ENCODE results near the gene SLC34A1.

Gene SLC34A1

GRCh38 chr5:177402271-177403043, 18.2 kb downstream of the SLC34A1 start:
- peaks cover 42% of the 10 kb centered on the region for H3K4me1 ChIP-seq (ENCODE audit: control insufficient read depth, insufficient read depth, low read length)
- H3K4me3 ChIP-seq (ENCODE audit: low read length in 2 of 2) = peak overlapping the region in 1 of 2 donors; percentile 8
- no peak overlapping the region for H3K27ac ChIP-seq (ENCODE audit: low read length)
- no peaks in the 10 kb centered on the region for H3K9me3 ChIP-seq (ENCODE audit: control insufficient read depth in 2 of 2, low read length in 2 of 2)
- no peaks in the 10 kb centered on the region for H3K36me3 ChIP-seq (ENCODE audit: control insufficient read depth in 2 of 2, insufficient read depth in 2 of 2, low read length in 2 of 2)
- H3K9ac ChIP-seq (ENCODE audit: low read length in 2 of 2) = no peak overlapping the region
- H3K27me3 ChIP-seq (ENCODE audit: control insufficient read depth in 1 of 2, insufficient read depth in 2 of 2, low read length in 2 of 2) = peaks cover 67 to 84% of the 10 kb centered on the region in 2 donors

GRCh38 chr5:177403102-177403791, 19.0 kb downstream of the SLC34A1 start:
- Histone ChIP-seq H3K27ac (ENCODE audit: low read length) (no peak overlapping the region), H3K9ac (ENCODE audit: low read length in 2 of 2) (no peak overlapping the region), H3K9me3 (ENCODE audit: control insufficient read depth in 2 of 2, low read length in 2 of 2) (no peaks in the 10 kb centered on the region), H3K36me3 (ENCODE audit: control insufficient read depth in 2 of 2, insufficient read depth in 2 of 2, low read length in 2 of 2) (no peaks in the 10 kb centered on the region), H3K27me3 (ENCODE audit: control insufficient read depth in 1 of 2, insufficient read depth in 2 of 2, low read length in 2 of 2) (peaks cover 60 to 77% of the 10 kb centered on the region in 2 donors), H3K4me1 (ENCODE audit: control insufficient read depth, insufficient read depth, low read length) (peaks cover 42% of the 10 kb centered on the region), H3K4me3 (ENCODE audit: low read length in 2 of 2) (peak overlapping the region; percentile 38 to 74)

GRCh38 chr5:177403792-177404640, 19.8 kb downstream of the SLC34A1 start:
- H3K9me3 ChIP-seq (ENCODE audit: control insufficient read depth in 2 of 2, low read length in 2 of 2) = no peaks in the 10 kb centered on the region
- no peaks in the 10 kb centered on the region for H3K36me3 ChIP-seq (ENCODE audit: control insufficient read depth in 2 of 2, insufficient read depth in 2 of 2, low read length in 2 of 2)
- peaks cover 42% of the 10 kb centered on the region for H3K4me1 ChIP-seq (ENCODE audit: control insufficient read depth, insufficient read depth, low read length)
- H3K27me3 ChIP-seq (ENCODE audit: control insufficient read depth in 1 of 2, insufficient read depth in 2 of 2, low read length in 2 of 2) = peaks cover 53 to 69% of the 10 kb centered on the region in 2 donors
- peak overlapping the region in 1 of 2 donors; percentile 4 for H3K9ac ChIP-seq (ENCODE audit: low read length in 2 of 2)
- H3K27ac ChIP-seq (ENCODE audit: low read length) = no peak overlapping the region
- peak overlapping the region; percentile 48 to 74 for H3K4me3 ChIP-seq (ENCODE audit: low read length in 2 of 2)

GRCh38 chr5:177404641-177405179, 20.5 kb downstream of the SLC34A1 start:
- H3K27ac ChIP-seq (ENCODE audit: low read length) = no peak overlapping the region
- peaks cover 40% of the 10 kb centered on the region for H3K4me1 ChIP-seq (ENCODE audit: control insufficient read depth, insufficient read depth, low read length)
- H3K4me3 ChIP-seq (ENCODE audit: low read length in 2 of 2) = peak overlapping the region; percentile 48 to 74
- H3K9ac ChIP-seq (ENCODE audit: low read length in 2 of 2) = peak overlapping the region in 1 of 2 donors; percentile 4
- peaks cover 51 to 62% of the 10 kb centered on the region in 2 donors for H3K27me3 ChIP-seq (ENCODE audit: control insufficient read depth in 1 of 2, insufficient read depth in 2 of 2, low read length in 2 of 2)
- no peaks in the 10 kb centered on the region for H3K36me3 ChIP-seq (ENCODE audit: control insufficient read depth in 2 of 2, insufficient read depth in 2 of 2, low read length in 2 of 2)
- H3K9me3 ChIP-seq (ENCODE audit: control insufficient read depth in 2 of 2, low read length in 2 of 2) = no peaks in the 10 kb centered on the region

- Histone ChIP-seq H3K9me3 (ENCODE audit: control insufficient read depth in 2 of 2, low read length in 2 of 2) (no peaks in the 10 kb centered on the region), H3K36me3 (ENCODE audit: control insufficient read depth in 2 of 2, insufficient read depth in 2 of 2, low read length in 2 of 2) (no peaks in the 10 kb centered on the region), H3K4me3 (ENCODE audit: low read length in 2 of 2) (no peak overlapping the region), H3K9ac (ENCODE audit: low read length in 2 of 2) (no peak overlapping the region), H3K4me1 (ENCODE audit: control insufficient read depth, insufficient read depth, low read length) (peaks cover 34% of the 10 kb centered on the region), H3K27ac (ENCODE audit: low read length) (no peak overlapping the region), H3K27me3 (ENCODE audit: control insufficient read depth in 1 of 2, insufficient read depth in 2 of 2, low read length in 2 of 2) (peaks cover 48 to 56% of the 10 kb centered on the region in 2 donors)
Observed at GRCh38 chr5:177405312-177405711, 21.1 kb downstream of the SLC34A1 start.

GRCh38 chr5:177405805-177406204, 21.6 kb downstream of the SLC34A1 start:
- Histone ChIP-seq H3K36me3 (ENCODE audit: control insufficient read depth in 2 of 2, insufficient read depth in 2 of 2, low read length in 2 of 2) (no peaks in the 10 kb centered on the region), H3K9ac (ENCODE audit: low read length in 2 of 2) (no peak overlapping the region), H3K27ac (ENCODE audit: low read length) (no peak overlapping the region), H3K4me1 (ENCODE audit: control insufficient read depth, insufficient read depth, low read length) (peaks cover 31% of the 10 kb centered on the region), H3K4me3 (ENCODE audit: low read length in 2 of 2) (no peak overlapping the region), H3K9me3 (ENCODE audit: control insufficient read depth in 2 of 2, low read length in 2 of 2) (no peaks in the 10 kb centered on the region), H3K27me3 (ENCODE audit: control insufficient read depth in 1 of 2, insufficient read depth in 2 of 2, low read length in 2 of 2) (peaks cover 44 to 51% of the 10 kb centered on the region in 2 donors)

GRCh38 chr5:177409043-177409801, 25.0 kb downstream of the SLC34A1 start, which contains the start of gene F12:
Gene F12, minus strand, starts transcription at chr5:177409564. Its CDS starts 37 bp downstream, at chr5:177409527.
- Histone ChIP-seq H3K4me1 (ENCODE audit: control insufficient read depth, insufficient read depth, low read length) (peaks cover 8% of the 10 kb centered on the region), H3K4me3 (ENCODE audit: low read length in 2 of 2) (no peak within 1 kb of the TSS), H3K9me3 (ENCODE audit: control insufficient read depth in 2 of 2, low read length in 2 of 2) (no peaks in the 10 kb centered on the region), H3K27ac (ENCODE audit: low read length) (no peak within 1 kb of the TSS), H3K36me3 (ENCODE audit: control insufficient read depth in 2 of 2, insufficient read depth in 2 of 2, low read length in 2 of 2) (no peaks in the 10 kb centered on the region), H3K27me3 (ENCODE audit: control insufficient read depth in 1 of 2, insufficient read depth in 2 of 2, low read length in 2 of 2) (peaks cover 13 to 17% of the 10 kb centered on the region in 2 donors), H3K9ac (ENCODE audit: low read length in 2 of 2) (no peak within 1 kb of the TSS)

GRCh38 chr5:177410575-177410974, 26.3 kb downstream of the SLC34A1 start:
- H3K36me3 ChIP-seq (ENCODE audit: control insufficient read depth in 2 of 2, insufficient read depth in 2 of 2, low read length in 2 of 2) = no peaks in the 10 kb centered on the region
- H3K27ac ChIP-seq (ENCODE audit: low read length) = no peak overlapping the region
- H3K4me3 ChIP-seq (ENCODE audit: low read length in 2 of 2) = no peak overlapping the region
- H3K9ac ChIP-seq (ENCODE audit: low read length in 2 of 2) = no peak overlapping the region
- H3K9me3 ChIP-seq (ENCODE audit: control insufficient read depth in 2 of 2, low read length in 2 of 2) = no peaks in the 10 kb centered on the region
- no peaks in the 10 kb centered on the region for H3K4me1 ChIP-seq (ENCODE audit: control insufficient read depth, insufficient read depth, low read length)
- peaks cover 4 to 5% of the 10 kb centered on the region in 2 donors for H3K27me3 ChIP-seq (ENCODE audit: control insufficient read depth in 1 of 2, insufficient read depth in 2 of 2, low read length in 2 of 2)

- no peak overlapping the region for H3K9ac ChIP-seq (ENCODE audit: low read length in 2 of 2)
- H3K9me3 ChIP-seq (ENCODE audit: control insufficient read depth in 2 of 2, low read length in 2 of 2) = no peaks in the 10 kb centered on the region
- no peak overlapping the region for H3K27ac ChIP-seq (ENCODE audit: low read length)
- no peak overlapping the region for H3K4me3 ChIP-seq (ENCODE audit: low read length in 2 of 2)
- H3K4me1 ChIP-seq (ENCODE audit: control insufficient read depth, insufficient read depth, low read length) = peaks cover 2% of the 10 kb centered on the region
- no peaks in the 10 kb centered on the region for H3K36me3 ChIP-seq (ENCODE audit: control insufficient read depth in 2 of 2, insufficient read depth in 2 of 2, low read length in 2 of 2)
- H3K27me3 ChIP-seq (ENCODE audit: control insufficient read depth in 1 of 2, insufficient read depth in 2 of 2, low read length in 2 of 2) = peaks cover 0 to 4% of the 10 kb centered on the region in 2 donors
Observed at GRCh38 chr5:177412603-177413233, 28.5 kb downstream of the SLC34A1 start.

Measured in stomach smooth muscle (tissue), 2 donors.